NCI-H524 treated with DMSO at 0.1 percent for 48 hours (cell line): ENCODE measurements around the gene FGD3.
"Not testable (repeated sequence)": the region's sequence is repeated elsewhere in the genome, so short reads cannot be mapped to it uniquely, and the experiment has no call there.

ENCODE experiments used
- DNase-seq: peaks from one replicate; lab custom pipeline; 2025; lab: John Stamatoyannopoulos, UW

FGD3 gene

DNA sequence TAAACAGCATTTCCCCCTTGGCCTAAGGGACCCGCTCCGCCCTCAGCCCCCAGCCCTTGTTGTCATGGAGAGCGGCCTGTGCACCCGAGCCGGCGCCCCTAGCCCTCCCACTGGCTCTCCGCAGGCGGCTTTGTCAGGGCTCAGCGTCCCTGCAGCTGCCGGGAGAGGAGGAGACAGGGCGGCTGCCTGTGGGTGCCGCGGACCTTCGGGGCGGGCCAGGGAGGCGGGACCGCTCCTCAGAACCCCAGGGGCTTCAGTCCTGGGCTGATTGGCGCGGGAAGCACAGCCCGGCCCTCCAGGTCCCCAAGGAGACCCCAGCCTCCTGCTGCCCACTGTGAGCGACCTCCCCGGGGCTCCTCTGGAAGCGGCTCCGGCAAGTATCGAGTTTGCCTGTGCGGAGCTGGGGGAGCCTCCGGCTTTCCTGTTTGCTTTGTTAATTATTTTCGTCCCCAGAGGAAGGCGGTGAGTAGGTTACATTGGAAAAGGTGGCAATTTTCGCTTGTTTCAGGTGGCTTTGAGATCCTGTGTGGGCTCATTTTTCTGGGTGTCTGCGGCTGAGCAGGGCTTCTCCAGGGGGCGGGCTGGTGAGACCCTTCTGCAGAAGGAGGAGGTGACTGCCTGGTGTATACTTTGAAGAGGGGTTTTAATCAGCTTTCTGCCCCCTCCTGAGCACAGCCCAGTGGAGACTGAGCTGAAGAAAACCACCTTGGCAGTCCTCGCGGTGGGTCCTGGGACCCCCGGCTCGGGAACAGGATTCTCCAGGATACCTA, at the start of gene FGD3:
TSS of gene FGD3 (plus strand) at position 256 of the 770 bp plus-strand sequence. CDS start 28,734 bp downstream, outside the sequence.
- DNase-seq = peak; percentile 34

- not testable (repeated sequence) for DNase-seq
Measured at GRCh38 chr9:92905137-92905536, 42.2 kb upstream of the FGD3 start.

DNA sequence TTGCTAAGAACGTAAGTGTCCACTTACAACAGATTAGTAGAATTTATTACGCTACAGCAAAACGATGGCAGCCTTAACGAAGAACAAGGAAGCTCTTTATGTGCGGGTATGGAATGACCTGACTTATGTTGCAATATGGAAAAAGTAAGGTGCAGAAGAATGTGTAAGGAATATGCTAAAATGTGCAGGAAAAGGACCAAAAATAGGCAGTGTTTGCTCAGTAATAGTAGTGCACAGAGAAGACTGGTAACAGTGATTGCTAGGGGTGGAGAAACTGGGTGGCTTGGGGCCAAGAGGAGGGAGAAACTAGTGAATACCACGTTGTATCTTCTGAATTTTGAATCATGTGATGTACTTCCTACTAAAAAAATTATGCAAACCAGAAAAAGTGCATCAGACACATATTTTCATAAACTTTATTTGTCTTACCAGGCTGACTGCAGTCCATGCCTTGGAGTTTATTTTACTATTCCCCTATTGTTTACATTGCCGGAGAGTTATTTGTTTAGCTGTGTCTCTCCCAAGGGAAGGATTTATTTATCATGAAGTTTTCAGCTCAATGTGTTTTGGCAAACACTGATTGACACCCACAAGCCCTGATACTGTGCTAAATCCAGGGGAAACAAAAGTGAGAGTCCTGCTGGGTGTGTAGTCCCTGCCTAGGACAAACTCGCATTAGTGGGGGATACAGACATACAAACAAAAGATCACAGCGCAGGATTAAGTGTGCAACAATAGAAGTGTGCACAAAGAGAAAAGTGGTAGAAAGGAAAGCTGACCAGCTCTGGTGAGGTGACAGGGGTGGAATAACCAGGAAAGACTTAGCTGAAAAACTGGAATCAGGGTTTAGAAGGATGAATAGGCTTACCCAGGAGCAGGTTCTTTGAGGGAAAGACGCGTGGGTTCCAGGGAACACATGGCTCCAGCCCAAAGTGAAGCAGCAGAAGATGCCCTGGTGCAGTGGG, 35.5 kb upstream of the FGD3 start:
- DNase-seq = no peak

DNA sequence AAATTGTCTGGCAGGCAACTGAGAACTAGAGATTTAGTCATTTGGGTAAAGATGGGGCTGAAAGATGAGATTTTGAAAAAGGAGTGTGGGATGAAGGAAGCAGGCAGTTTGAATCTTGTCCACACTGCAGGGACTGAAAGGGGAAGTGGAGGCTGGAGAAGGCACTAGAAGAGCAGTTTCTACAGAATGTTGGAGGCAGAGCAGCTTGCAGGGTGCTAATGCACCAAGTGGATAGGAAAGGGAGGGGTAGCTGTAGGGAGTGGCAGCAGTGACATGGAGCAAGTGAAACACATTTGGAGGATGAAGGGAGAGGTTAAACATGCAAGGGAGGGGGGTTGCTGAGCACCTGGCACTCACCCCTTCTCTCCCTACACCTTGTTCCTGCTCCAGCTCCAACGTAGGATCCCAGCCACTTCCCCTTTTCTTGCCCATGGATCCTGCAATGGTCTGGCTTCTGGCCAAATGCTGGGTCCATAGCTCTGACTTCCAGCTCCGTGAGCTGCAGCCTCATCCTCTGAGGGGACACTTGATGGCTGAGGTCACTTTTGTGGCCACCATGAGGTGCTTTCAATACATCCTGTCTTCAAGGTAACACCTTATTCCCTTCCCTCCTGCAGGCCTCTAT, 30.0 kb upstream of the FGD3 start:
- DNase-seq = no peak

GRCh38 chr9:92920437-92920836, 26.9 kb upstream of the FGD3 start:
- DNase-seq = no peak

- DNase-seq = no peak
Measured at GRCh38 chr9:92931606-92932005, 15.7 kb upstream of the FGD3 start.

DNA sequence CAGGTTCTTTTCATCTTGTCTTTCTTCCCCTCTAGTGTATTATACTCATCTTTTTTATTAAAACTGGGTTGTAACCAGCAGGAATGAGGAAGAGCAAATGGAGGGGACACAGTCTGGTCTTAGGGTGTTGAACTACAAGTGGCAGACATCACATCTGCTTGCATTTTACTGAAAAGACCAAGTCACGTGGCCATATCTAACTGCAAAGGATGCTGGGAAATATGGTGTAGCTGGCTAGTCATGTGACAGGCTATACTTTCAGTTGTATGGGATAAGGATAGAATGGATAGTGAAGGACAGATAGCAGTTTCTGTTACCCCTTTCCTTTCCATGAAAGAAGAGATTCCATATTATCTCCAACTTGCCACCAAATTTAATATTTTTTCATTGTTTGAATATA, 13.0 kb upstream of the FGD3 start:
- no peak for DNase-seq

GRCh38 chr9:92938025-92938424, 9.3 kb upstream of the FGD3 start:
- no peak for DNase-seq

GRCh38 chr9:92941861-92942260, 5.5 kb upstream of the FGD3 start:
- no peak for DNase-seq

DNA sequence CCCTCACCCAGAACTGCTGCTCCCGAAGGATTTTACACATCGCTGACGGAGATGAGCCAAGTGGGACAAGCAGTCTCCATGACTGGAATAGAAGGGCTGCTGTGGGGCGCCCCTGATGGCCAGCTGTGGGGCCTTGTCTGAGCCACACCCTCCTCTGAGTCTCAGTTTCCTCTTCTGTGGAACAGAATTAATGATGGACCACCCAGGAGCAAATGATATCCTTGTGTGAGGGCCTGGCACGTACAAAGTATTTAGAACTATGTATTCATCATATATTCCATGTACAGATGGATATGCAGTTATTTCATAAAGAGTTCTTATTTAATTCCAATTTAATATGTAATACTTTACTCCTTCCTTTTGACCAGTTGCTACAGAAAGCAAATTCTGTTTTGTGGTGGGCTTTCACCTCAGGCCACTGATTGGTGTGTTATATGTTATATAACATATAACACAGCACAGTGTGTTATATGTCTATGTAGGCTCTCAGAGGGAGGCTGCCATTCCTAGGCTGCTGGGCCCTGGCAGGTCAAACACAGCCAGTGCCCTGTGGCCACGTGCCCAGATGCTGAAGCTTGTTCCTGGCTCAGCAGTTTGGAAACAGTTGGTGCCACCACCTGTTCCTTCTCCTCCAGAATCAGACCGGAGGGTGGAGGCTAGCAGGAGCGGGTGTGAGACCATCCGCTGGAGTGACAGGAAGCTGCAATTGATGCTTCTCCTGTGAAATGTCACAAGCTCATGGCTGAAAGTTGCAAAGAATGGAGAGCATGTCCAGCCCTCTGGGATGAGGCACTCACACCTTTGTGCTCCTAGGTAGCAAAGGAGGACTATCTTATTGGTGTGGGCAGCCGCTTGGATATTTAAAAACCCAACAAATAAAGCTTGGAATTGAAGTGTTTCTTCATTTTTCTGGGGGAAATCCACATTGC, 4.4 kb upstream of the FGD3 start:
- DNase-seq = peak; percentile 74

- no peak for DNase-seq
Measured at GRCh38 chr9:92944921-92945320, 2.4 kb upstream of the FGD3 start.

DNA sequence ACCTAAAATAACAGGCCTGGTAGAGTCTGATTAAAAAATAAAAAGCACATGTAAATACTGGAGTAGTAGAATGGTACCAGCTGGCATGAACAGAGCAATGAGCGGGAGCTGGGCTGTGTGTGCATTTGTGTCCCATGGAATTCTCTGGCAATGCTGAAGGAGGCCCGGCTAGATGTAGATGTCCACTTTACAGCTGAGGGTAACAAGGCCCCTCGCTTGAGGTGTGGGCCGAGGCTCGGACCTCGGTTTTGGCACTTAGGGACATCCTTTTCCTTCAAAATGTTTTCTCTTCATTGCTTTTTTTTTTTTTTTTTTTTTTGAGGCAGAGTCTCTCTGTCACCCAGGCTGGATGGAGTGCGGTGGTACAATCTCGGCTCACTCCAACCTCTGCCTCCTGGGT, 1.5 kb upstream of the FGD3 start:
- no peak for DNase-seq

DNA sequence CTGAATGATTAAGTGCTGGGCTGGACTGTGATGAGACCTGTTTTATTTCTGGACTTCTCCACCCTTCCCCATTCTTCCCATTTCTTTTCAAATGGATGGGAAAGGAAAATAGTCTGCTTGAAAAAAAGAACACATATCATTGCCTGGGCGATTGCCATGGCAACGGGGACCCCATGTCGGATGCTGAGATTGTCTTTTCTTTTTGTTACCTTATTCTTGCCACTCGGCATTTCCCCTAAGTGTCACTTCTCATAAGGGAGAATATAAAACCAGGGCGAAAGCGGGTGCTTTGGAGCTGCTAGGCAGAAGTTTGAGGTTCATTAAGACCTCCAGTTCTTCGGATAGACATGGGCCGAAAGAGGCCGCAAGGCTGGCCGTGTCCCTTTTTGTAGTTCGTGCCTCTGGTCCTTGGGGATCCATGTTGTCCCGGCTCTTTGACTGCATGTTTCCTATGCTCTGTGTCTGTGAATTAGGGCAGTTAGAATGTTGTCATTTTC, 763 bp downstream of the FGD3 start:
- DNase-seq = no peak

GRCh38 chr9:92948632-92949031, 1.3 kb downstream of the FGD3 start:
- DNase-seq = no peak

DNA sequence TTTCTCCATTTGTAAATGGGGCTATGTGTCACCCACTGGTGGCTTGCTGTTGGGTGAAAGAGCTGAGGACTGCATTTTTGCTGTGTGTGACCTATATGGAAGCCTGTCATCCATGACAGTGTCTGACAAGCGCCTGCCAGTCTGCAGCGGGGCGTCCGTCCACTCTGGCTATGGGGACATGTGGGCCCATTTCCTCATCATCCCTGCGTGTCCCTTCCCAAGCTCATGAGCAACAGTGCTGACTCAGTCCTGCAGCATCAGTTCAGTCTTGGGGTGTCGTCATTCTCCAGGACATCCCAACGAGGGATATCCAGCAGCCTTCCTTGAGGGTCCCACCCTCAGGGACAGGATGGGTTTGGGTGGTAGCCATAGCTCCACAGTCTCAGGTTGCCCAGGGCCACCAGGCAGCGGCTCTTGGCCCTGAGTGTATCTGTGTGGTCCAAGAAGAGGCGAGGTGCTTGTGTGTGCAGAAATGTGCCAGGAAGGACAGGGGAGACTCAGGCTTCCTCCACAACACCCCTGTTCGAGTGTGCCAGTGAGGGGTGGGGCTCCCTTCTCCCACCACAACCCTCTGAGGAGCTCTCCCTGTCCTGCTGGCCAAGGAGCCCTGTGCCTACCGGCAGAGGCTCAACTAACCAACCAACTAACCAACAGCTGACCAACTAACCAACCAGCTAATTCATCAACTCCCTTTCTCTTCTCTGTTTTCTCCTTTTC, 2.1 kb downstream of the FGD3 start:
- no peak for DNase-seq

DNA sequence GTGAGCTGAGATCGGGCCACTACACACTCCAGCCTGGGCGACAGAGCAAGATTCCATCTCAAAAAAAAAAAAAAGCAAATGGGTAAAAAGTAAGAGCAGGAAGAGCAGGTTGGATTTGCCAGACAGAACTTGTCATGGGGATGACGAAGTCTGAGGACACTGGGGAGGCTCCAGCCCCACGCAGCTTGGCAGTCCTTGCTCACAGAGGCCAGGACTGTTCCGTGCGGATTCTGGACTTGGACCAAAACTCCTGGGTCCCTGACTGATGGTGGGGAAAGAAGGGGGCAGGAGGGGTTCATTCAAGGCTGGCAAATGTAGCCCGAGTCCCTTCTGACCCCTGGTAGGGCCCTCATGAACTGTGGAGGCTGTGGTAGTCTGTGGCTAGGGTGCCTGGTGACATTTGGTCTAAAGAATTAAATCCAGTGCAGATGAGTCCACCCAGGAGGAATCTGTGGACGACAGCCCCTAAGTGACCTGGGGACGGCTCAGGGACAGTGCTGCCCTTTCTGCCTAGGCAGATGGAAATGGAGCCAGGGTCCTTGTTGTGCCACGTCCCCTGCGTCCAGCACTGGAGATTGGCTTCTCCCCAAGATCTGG, 3.1 kb downstream of the FGD3 start:
- no peak for DNase-seq

- DNase-seq = peak; percentile 44
Measured at GRCh38 chr9:92952906-92953610, 5.7 kb downstream of the FGD3 start.

GRCh38 chr9:92954049-92954861, 6.9 kb downstream of the FGD3 start:
- no peak for DNase-seq

DNA sequence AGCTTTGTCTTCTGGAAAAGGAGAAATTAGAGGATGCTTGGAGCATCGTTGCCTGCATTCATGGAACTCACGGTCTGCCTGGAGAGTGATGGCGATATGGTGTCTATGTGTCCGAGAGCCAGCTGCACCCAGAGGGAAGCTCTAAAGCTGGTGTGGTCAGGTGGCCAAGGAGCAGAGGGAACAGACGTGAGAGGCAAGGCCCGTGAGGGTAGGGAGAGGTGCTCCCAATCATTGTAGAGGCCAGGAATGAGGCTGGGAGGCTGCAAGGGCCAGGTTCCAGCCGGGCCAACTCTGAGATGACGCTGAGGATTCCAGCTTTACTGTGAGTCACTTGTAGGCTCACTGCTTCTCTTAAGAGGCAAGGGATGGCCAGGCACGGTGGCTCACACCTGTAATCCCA, 7.6 kb downstream of the FGD3 start:
- DNase-seq = no peak
